WTC11 (cell line): ENCODE results near the gene ARPC1A. TPM values are rescaled to one million over a fixed set of nuclear protein-coding genes. Genes with fewer than 3 reads are reported as not detected.

Source experiments
- ATAC-seq: fragments of 200-7000 bp; cut with Tn5 transposase; 2 replicates; pipeline ENCODE4 v1.10.0; 2021; ENCODE audit warnings: mild to moderate bottlenecking, moderate library complexity
- CTCF ChIA-PET: fragments of 300-600 bp; sonication (Branson Sonifier 250); formaldehyde crosslinking; loops from one replicate; lab custom pipeline; 2021; ENCODE audit warnings: antibody characterized with exemption; lab: Charles Lee
- POLR2A ChIA-PET: fragments of 350-600 bp; sonication (Branson Sonifier 250); formaldehyde crosslinking; loops from one replicate; lab custom pipeline; 2021; ENCODE audit warnings: antibody characterized with exemption; lab: Charles Lee
- DNase-seq: peaks from one replicate; pipeline ENCODE4 v3.0.0; 2021; ENCODE audit warnings: low spot score
- H3K27ac Mint-ChIP-seq: 2 replicates; pipeline ENCODE4 v1.8.0; 2021; ENCODE audit warnings: mixed read lengths
- H3K27me3 Mint-ChIP-seq: 2 replicates; pipeline ENCODE4 v1.8.0; 2021; ENCODE audit warnings: low read depth, mild to moderate bottlenecking, moderate library complexity, mixed read lengths
- H3K36me3 Mint-ChIP-seq: 2 replicates; pipeline ENCODE4 v1.8.0; 2021; ENCODE audit warnings: mixed read lengths
- H3K4me1 Mint-ChIP-seq: 2 replicates; pipeline ENCODE4 v1.8.0; 2022; ENCODE audit warnings: mixed read lengths
- H3K4me3 Mint-ChIP-seq: 2 replicates; pipeline ENCODE4 v1.8.0; 2021; ENCODE audit warnings: mild to moderate bottlenecking, moderate library complexity, mixed read lengths
- H3K9me3 Mint-ChIP-seq: 2 replicates; pipeline ENCODE4 v1.8.0; 2021; ENCODE audit warnings: mixed read lengths
- ETV6 ChIP-seq: sonication (generic); formaldehyde crosslinking; IDR thresholded peaks from 2 replicates; pipeline ENCODE4 v1.8.1; 2022; ENCODE audit warnings: mild to moderate bottlenecking, missing genetic modification reagents
- FOXP1 ChIP-seq: sonication (generic); formaldehyde crosslinking; IDR thresholded peaks from 2 replicates; pipeline ENCODE4 v1.8.0; 2022; ENCODE audit warnings: missing genetic modification reagents, mild to moderate bottlenecking, moderate library complexity, borderline replicate concordance
- total RNA-seq: library from RNA; stranded (reverse); gene quantifications from 3 replicates; pipeline ENCODE4 v1.2.3, GENCODE V29; 2021
- TF ChIP-seq, protein P1 (sequence below): sonication (generic); formaldehyde crosslinking; conservative IDR thresholded peaks from 2 replicates; pipeline ENCODE4 v1.8.1; 2023; ENCODE audit warnings: mild to moderate bottlenecking, low read depth, missing genetic modification reagents, moderate library complexity
- TF ChIP-seq, protein P2 (sequence below): sonication (generic); formaldehyde crosslinking; IDR thresholded peaks from 2 replicates; pipeline ENCODE4 v1.8.0; 2022; ENCODE audit warnings: mild to moderate bottlenecking, missing genetic modification reagents
- TF ChIP-seq, protein P3 (sequence below): sonication (generic); formaldehyde crosslinking; IDR thresholded peaks from 2 replicates; pipeline ENCODE4 v1.8.0; 2023; ENCODE audit warnings: missing genetic modification reagents
- TF ChIP-seq, protein P4 (sequence below): sonication (generic); formaldehyde crosslinking; IDR thresholded peaks from 2 replicates; pipeline ENCODE4 v1.8.0; 2022; ENCODE audit warnings: mild to moderate bottlenecking, missing genetic modification reagents
- TF ChIP-seq, protein P5 (sequence below): sonication (generic); formaldehyde crosslinking; IDR thresholded peaks from 2 replicates; pipeline ENCODE4 v1.8.0; 2022; ENCODE audit warnings: missing genetic modification reagents
- TF ChIP-seq, protein P6 (sequence below): fragments of 250-450 bp; sonication (Bioruptor Pico); IDR thresholded peaks from 2 replicates; pipeline ENCODE4 v1.9.0; 2021; ENCODE audit warnings: mild to moderate bottlenecking, borderline replicate concordance
- TF ChIP-seq, protein P7 (sequence below): sonication (generic); formaldehyde crosslinking; IDR thresholded peaks from 2 replicates; pipeline ENCODE4 v1.8.0; 2022; ENCODE audit warnings: mild to moderate bottlenecking, missing genetic modification reagents
- TF ChIP-seq, protein P8 (sequence below): fragments of 250-450 bp; sonication (Bioruptor Pico); IDR thresholded peaks from 2 replicates; pipeline ENCODE4 v2.1.2; 2022; ENCODE audit warnings: mild to moderate bottlenecking, moderate library complexity

Gene ARPC1A
- total RNA-seq, 1 experiment from 2014 or later: 149 TPM

DNA sequence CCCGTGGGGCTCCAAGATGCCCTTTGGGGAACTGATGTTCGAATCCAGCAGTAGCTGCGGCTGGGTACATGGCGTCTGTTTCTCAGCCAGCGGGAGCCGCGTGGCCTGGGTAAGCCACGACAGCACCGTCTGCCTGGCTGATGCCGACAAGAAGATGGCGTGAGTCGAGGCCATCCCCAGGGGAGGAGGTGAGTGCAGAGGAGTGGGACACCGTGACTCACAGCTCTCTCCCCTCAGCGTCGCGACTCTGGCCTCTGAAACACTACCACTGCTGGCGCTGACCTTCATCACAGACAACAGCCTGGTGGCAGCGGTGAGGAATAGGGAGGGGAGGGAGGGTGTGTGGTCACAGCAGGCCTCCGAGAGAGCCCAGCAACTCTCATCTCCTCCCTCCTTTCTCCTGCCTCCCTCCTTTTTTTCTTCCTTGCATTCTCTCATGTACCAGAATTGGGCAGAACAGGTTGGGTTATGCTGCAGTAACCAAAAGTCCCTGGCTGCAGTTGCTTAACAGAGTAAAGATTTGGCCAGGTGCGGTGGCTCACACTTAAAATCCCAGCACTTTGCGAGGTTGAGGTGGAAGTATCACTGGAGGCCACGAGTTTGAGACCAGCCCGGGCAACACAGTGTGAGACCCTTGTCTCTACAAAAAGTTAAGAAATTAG is 65.4 kb downstream of the ARPC1A start:
- ChIA-PET POLR2A (no interaction called here), CTCF (interaction anchor here (1.1 kb wide), 1 partner anchor 22 kb away, joined by 3 read pairs; no protein-coding TSS in a partner anchor)
- Mint-ChIP-seq H3K36me3 (peaks cover 25% of the 10 kb centered on the region), H3K27me3 (no peaks in the 10 kb centered on the region), H3K9me3 (no peaks in the 10 kb centered on the region), H3K4me1 (peaks cover 12% of the 10 kb centered on the region), H3K4me3 (peak overlapping the region; percentile 77; the same call in 1 of the 2 replicates), H3K27ac (no peak overlapping the region)
- ATAC-seq (no peak), DNase-seq (no peak)
- TF ChIP-seq FOXP1 (CRISPR knock-in tag): no peak
- TF ChIP-seq, protein P1, sequence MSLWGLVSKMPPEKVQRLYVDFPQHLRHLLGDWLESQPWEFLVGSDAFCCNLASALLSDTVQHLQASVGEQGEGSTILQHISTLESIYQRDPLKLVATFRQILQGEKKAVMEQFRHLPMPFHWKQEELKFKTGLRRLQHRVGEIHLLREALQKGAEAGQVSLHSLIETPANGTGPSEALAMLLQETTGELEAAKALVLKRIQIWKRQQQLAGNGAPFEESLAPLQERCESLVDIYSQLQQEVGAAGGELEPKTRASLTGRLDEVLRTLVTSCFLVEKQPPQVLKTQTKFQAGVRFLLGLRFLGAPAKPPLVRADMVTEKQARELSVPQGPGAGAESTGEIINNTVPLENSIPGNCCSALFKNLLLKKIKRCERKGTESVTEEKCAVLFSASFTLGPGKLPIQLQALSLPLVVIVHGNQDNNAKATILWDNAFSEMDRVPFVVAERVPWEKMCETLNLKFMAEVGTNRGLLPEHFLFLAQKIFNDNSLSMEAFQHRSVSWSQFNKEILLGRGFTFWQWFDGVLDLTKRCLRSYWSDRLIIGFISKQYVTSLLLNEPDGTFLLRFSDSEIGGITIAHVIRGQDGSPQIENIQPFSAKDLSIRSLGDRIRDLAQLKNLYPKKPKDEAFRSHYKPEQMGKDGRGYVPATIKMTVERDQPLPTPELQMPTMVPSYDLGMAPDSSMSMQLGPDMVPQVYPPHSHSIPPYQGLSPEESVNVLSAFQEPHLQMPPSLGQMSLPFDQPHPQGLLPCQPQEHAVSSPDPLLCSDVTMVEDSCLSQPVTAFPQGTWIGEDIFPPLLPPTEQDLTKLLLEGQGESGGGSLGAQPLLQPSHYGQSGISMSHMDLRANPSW (CRISPR knock-in tag): no peak
- TF ChIP-seq, protein P2, sequence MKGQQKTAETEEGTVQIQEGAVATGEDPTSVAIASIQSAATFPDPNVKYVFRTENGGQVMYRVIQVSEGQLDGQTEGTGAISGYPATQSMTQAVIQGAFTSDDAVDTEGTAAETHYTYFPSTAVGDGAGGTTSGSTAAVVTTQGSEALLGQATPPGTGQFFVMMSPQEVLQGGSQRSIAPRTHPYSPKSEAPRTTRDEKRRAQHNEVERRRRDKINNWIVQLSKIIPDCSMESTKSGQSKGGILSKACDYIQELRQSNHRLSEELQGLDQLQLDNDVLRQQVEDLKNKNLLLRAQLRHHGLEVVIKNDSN (CRISPR knock-in tag): no peak
- TF ChIP-seq, protein P3, sequence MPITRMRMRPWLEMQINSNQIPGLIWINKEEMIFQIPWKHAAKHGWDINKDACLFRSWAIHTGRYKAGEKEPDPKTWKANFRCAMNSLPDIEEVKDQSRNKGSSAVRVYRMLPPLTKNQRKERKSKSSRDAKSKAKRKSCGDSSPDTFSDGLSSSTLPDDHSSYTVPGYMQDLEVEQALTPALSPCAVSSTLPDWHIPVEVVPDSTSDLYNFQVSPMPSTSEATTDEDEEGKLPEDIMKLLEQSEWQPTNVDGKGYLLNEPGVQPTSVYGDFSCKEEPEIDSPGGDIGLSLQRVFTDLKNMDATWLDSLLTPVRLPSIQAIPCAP (CRISPR knock-in tag): no peak
- TF ChIP-seq, protein P4, sequence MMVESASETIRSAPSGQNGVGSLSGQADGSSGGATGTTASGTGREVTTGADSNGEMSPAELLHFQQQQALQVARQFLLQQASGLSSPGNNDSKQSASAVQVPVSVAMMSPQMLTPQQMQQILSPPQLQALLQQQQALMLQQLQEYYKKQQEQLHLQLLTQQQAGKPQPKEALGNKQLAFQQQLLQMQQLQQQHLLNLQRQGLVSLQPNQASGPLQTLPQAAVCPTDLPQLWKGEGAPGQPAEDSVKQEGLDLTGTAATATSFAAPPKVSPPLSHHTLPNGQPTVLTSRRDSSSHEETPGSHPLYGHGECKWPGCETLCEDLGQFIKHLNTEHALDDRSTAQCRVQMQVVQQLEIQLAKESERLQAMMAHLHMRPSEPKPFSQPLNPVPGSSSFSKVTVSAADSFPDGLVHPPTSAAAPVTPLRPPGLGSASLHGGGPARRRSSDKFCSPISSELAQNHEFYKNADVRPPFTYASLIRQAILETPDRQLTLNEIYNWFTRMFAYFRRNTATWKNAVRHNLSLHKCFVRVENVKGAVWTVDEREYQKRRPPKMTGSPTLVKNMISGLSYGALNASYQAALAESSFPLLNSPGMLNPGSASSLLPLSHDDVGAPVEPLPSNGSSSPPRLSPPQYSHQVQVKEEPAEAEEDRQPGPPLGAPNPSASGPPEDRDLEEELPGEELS (CRISPR knock-in tag): no peak
- TF ChIP-seq, protein P5, sequence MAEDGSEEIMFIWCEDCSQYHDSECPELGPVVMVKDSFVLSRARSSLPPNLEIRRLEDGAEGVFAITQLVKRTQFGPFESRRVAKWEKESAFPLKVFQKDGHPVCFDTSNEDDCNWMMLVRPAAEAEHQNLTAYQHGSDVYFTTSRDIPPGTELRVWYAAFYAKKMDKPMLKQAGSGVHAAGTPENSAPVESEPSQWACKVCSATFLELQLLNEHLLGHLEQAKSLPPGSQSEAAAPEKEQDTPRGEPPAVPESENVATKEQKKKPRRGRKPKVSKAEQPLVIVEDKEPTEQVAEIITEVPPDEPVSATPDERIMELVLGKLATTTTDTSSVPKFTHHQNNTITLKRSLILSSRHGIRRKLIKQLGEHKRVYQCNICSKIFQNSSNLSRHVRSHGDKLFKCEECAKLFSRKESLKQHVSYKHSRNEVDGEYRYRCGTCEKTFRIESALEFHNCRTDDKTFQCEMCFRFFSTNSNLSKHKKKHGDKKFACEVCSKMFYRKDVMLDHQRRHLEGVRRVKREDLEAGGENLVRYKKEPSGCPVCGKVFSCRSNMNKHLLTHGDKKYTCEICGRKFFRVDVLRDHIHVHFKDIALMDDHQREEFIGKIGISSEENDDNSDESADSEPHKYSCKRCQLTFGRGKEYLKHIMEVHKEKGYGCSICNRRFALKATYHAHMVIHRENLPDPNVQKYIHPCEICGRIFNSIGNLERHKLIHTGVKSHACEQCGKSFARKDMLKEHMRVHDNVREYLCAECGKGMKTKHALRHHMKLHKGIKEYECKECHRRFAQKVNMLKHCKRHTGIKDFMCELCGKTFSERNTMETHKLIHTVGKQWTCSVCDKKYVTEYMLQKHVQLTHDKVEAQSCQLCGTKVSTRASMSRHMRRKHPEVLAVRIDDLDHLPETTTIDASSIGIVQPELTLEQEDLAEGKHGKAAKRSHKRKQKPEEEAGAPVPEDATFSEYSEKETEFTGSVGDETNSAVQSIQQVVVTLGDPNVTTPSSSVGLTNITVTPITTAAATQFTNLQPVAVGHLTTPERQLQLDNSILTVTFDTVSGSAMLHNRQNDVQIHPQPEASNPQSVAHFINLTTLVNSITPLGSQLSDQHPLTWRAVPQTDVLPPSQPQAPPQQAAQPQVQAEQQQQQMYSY (CRISPR knock-in tag): no peak
- TF ChIP-seq ETV6 (CRISPR knock-in tag): no peak
- TF ChIP-seq, protein P6, sequence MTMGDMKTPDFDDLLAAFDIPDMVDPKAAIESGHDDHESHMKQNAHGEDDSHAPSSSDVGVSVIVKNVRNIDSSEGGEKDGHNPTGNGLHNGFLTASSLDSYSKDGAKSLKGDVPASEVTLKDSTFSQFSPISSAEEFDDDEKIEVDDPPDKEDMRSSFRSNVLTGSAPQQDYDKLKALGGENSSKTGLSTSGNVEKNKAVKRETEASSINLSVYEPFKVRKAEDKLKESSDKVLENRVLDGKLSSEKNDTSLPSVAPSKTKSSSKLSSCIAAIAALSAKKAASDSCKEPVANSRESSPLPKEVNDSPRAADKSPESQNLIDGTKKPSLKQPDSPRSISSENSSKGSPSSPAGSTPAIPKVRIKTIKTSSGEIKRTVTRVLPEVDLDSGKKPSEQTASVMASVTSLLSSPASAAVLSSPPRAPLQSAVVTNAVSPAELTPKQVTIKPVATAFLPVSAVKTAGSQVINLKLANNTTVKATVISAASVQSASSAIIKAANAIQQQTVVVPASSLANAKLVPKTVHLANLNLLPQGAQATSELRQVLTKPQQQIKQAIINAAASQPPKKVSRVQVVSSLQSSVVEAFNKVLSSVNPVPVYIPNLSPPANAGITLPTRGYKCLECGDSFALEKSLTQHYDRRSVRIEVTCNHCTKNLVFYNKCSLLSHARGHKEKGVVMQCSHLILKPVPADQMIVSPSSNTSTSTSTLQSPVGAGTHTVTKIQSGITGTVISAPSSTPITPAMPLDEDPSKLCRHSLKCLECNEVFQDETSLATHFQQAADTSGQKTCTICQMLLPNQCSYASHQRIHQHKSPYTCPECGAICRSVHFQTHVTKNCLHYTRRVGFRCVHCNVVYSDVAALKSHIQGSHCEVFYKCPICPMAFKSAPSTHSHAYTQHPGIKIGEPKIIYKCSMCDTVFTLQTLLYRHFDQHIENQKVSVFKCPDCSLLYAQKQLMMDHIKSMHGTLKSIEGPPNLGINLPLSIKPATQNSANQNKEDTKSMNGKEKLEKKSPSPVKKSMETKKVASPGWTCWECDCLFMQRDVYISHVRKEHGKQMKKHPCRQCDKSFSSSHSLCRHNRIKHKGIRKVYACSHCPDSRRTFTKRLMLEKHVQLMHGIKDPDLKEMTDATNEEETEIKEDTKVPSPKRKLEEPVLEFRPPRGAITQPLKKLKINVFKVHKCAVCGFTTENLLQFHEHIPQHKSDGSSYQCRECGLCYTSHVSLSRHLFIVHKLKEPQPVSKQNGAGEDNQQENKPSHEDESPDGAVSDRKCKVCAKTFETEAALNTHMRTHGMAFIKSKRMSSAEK (CRISPR knock-in tag): no peak
- TF ChIP-seq, protein P7, sequence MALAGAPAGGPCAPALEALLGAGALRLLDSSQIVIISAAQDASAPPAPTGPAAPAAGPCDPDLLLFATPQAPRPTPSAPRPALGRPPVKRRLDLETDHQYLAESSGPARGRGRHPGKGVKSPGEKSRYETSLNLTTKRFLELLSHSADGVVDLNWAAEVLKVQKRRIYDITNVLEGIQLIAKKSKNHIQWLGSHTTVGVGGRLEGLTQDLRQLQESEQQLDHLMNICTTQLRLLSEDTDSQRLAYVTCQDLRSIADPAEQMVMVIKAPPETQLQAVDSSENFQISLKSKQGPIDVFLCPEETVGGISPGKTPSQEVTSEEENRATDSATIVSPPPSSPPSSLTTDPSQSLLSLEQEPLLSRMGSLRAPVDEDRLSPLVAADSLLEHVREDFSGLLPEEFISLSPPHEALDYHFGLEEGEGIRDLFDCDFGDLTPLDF (CRISPR knock-in tag): no peak
- TF ChIP-seq, protein P8, sequence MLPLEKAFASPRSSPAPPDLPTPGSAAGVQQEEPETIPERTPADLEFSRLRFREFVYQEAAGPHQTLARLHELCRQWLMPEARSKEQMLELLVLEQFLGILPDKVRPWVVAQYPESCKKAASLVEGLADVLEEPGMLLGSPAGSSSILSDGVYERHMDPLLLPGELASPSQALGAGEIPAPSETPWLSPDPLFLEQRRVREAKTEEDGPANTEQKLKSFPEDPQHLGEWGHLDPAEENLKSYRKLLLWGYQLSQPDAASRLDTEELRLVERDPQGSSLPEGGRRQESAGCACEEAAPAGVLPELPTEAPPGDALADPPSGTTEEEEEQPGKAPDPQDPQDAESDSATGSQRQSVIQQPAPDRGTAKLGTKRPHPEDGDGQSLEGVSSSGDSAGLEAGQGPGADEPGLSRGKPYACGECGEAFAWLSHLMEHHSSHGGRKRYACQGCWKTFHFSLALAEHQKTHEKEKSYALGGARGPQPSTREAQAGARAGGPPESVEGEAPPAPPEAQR (CRISPR knock-in tag): no peak
